Effector memory CD4-positive, alpha-beta T cell (primary cell): ENCODE data around the gene IL1R2.
"Not testable (repeated sequence)": the region's sequence is repeated elsewhere in the genome, so short reads cannot be mapped to it uniquely, and the experiment has no call there.

Experiments used
- DNase-seq, 3 donors: peaks; one replicate each; pipeline ENCODE4 v3.0.0-alpha.2; 2020
- H3K27ac ChIP-seq: 2 replicates; pipeline ENCODE4 v1.7.0; 2013; ENCODE audit warnings: mild to moderate bottlenecking, low read length, moderate library complexity; ENCODE audit not compliant: insufficient read depth, poor library complexity, severe bottlenecking
- H3K27me3 ChIP-seq: replicated peaks from 2 replicates; pipeline ENCODE4 v1.7.0; 2013; ENCODE audit warnings: mild to moderate bottlenecking, low read length; ENCODE audit not compliant: insufficient read depth, control insufficient read depth, poor library complexity, severe bottlenecking
- H3K36me3 ChIP-seq: 2 replicates; pipeline ENCODE4 v1.7.0; 2013; ENCODE audit warnings: mild to moderate bottlenecking, low read length, moderate library complexity; ENCODE audit not compliant: control insufficient read depth, insufficient read depth
- H3K4me1 ChIP-seq: 2 replicates; pipeline ENCODE4 v1.7.0; 2013; ENCODE audit warnings: low read length, mild to moderate bottlenecking; ENCODE audit not compliant: control insufficient read depth, insufficient read depth, poor library complexity, severe bottlenecking
- H3K4me3 ChIP-seq: 2 replicates; pipeline ENCODE4 v1.7.0; 2013; ENCODE audit warnings: low read length, low read depth, mild to moderate bottlenecking; ENCODE audit not compliant: insufficient read depth, poor library complexity, severe bottlenecking
- H3K9me3 ChIP-seq: 2 replicates; pipeline ENCODE4 v1.7.0; 2013; ENCODE audit warnings: mild to moderate bottlenecking, low read length, moderate library complexity; ENCODE audit not compliant: control insufficient read depth

IL1R2 gene

DNA sequence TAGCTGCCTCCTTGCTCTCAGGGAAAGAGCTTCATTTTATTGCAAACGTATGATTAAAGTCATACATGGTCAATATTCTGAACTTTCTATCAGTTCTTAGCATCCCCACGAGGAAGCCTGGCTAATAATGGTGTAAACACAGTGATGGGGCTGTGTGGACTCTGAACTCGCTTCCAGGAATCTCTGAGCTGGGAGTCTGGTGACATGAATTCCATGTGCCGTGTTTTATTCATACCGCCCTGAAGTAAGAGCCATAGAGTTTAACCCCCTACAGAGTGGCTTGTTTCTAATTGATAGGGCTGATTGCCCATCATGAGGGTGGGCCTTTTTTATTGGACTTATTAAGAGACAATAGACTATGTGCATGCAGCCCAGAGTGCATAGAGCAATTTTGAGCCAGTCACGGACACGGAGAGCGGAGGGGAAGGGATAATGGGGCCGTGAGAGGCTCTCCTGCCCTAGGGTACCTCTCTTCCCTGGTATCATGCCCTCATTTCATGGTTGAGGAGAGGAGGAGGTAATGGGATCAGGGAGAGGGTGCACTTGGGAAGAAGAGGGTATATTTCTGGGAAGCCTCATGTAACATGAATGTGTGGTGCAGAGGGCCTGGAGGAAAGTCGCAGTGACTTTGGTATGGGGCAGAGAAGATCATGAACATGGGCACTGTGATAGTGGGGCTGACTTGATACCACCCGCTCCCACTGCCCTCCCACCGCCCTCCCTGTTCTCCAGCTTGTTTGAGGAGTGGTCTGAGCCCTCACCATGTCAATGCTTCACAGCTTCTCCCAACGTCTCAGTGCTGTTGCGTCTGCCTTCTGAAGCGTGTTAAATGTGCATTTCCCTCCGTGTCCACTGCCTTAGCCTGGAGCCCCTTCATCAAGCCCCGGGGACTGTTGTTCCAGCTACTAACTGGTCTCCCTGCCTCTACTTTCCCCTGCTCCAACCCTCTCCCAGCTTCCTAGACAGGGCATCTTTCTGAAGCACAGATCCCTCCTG lies 73.2 kb downstream of the IL1R2 start:
- no peak for DNase-seq
- Histone ChIP-seq H3K27ac (no peak overlapping the region), H3K4me3 (no peak overlapping the region), H3K9me3 (no peaks in the 10 kb centered on the region), H3K4me1 (no peaks in the 10 kb centered on the region), H3K27me3 (no peaks in the 10 kb centered on the region), H3K36me3 (no peaks in the 10 kb centered on the region)

DNA sequence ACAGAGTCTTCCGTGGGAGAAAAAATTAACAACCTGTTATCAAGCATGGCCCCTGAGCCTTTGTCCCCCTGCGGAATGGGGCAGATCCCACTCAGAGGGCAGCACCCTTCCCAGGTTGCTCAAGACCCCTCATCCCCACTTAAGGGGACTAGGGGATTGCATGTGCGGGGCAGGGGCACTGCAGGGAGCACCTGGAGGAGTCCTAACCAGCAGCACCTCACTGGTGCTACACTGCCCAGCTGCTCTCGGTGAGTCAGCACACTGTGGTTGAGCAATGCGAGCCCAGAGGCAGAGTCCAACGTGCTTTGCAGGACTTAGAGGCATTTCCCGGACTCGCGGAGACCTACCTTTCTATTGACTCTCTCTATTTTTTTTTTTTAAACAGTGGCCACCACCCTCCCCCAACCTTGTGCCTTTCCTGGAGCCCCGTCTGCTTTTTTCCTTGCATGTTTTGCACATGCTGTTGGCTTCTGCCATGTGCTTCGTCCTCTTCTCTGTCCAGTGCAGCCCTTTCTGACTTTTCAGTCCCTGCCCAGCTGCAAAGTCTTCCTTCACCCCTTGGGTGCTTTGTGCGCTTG lies 74.0 kb downstream of the IL1R2 start:
- no peaks in the 10 kb centered on the region for H3K36me3 ChIP-seq
- H3K9me3 ChIP-seq = no peaks in the 10 kb centered on the region
- no peaks in the 10 kb centered on the region for H3K27me3 ChIP-seq
- H3K4me3 ChIP-seq = no peak overlapping the region
- no peaks in the 10 kb centered on the region for H3K4me1 ChIP-seq
- H3K27ac ChIP-seq = no peak overlapping the region
- DNase-seq = no peak

DNA sequence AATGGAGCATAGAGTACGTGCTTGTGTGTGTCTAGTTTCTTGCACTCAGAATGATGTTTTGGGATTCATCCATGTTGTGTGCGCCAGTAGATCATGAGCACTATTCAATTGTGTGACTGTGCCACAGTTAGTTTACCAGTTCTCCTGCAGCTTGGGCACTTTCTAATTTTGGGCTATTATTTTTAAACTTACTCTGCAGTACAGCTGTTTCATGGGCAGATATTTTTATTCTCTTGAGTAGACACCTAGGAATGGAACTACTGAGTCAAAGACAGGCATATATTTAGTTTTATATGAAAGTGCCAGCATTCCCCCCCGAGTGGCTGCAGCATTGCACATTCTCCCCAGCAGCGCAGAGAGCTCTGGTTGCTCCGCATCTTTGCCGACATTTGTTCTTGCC lies 74.8 kb downstream of the IL1R2 start:
- H3K27ac ChIP-seq = no peak overlapping the region
- no peak overlapping the region for H3K4me3 ChIP-seq
- no peaks in the 10 kb centered on the region for H3K36me3 ChIP-seq
- H3K27me3 ChIP-seq = no peaks in the 10 kb centered on the region
- no peak for DNase-seq
- H3K4me1 ChIP-seq = no peaks in the 10 kb centered on the region
- H3K9me3 ChIP-seq = no peaks in the 10 kb centered on the region

DNA sequence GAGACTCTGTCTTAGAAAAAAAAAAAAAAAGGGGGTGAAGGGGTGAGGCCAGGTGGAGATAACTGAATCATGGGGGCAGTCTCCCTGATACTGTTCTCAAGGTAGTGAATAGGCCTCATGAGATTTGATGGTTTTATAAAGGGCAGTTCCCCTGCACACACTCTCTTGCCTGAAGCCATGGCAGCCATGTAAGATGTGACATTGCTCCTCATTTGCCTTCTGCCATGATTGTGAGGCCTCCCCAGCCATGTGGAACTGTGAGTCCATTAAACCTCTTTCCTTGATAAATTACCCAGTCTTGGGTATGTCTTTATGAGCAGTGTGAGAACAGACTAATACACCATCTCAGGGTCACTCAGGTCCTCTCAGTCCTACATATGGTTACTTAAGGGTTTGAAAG lies 76.4 kb downstream of the IL1R2 start:
- not testable (repeated sequence) for H3K9me3 ChIP-seq, H3K4me3 ChIP-seq, DNase-seq, H3K36me3 ChIP-seq, H3K27me3 ChIP-seq, H3K27ac ChIP-seq, H3K4me1 ChIP-seq

DNA sequence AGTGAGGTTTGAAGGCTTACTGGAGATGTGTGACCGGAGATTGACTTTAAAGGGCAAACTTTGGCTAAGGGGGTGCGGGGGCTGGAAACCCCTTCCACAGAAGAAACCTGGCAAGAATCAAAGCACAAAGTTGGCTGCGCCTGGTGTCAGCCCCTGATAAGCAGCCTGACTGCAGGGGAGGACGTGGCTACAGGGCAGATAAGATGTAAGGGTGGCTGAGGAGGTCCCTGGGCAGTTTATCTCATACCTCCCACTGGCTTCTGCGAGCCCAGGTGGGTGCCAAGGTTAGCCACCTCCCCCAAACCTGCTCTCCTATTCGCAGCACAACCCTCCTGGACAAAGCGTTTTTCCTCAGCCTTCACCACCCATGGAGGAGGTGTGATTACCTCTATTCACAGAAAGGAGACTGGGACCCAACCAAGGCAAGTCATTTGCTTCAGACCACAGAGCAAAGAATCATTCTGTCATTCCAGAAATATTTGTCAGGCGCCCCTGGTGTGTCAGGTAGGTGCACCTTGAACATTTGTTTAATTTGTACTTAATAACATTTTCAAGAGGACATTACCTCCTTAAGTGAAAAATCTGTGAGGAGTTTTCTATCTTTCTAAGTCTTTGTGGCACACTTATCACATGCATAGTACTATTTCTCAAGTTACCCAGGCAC lies 77.7 kb downstream of the IL1R2 start:
- Histone ChIP-seq H3K27ac (no peak overlapping the region), H3K4me1 (no peaks in the 10 kb centered on the region), H3K36me3 (no peaks in the 10 kb centered on the region), H3K27me3 (no peaks in the 10 kb centered on the region), H3K4me3 (no peak overlapping the region), H3K9me3 (no peaks in the 10 kb centered on the region)
- no peak for DNase-seq

DNA sequence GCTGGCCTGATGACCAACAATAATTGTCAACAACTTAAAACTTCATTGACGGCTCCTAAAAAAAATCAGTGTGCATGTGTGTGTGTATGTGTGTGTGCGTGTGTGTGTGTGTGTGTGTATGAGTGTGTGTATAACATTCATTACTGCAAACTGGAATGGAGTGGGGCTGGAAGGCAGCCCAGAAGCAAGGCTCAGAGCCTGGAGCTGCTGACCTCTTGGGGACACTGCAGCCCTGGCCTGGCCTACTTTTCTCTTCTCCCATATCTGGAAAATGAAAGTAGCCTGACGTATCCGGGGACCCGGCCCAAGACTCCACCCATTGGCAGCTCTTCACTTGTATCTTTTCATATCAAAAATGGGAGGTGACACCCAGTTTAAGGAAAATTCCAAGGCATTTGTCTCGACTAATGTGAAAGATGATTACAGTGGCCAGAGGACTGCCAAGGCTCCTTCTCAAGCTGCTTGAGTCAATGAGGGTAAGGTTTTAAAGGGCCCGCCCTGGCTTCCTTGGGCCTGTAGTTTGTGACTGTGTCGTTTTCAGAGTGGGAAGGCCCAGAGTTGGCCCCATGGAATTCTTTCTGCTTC lies 78.4 kb downstream of the IL1R2 start:
- H3K27me3 ChIP-seq = no peaks in the 10 kb centered on the region
- no peak for DNase-seq
- no peaks in the 10 kb centered on the region for H3K36me3 ChIP-seq
- no peak overlapping the region for H3K27ac ChIP-seq
- no peak overlapping the region for H3K4me3 ChIP-seq
- H3K9me3 ChIP-seq = no peaks in the 10 kb centered on the region
- H3K4me1 ChIP-seq = no peaks in the 10 kb centered on the region

DNA sequence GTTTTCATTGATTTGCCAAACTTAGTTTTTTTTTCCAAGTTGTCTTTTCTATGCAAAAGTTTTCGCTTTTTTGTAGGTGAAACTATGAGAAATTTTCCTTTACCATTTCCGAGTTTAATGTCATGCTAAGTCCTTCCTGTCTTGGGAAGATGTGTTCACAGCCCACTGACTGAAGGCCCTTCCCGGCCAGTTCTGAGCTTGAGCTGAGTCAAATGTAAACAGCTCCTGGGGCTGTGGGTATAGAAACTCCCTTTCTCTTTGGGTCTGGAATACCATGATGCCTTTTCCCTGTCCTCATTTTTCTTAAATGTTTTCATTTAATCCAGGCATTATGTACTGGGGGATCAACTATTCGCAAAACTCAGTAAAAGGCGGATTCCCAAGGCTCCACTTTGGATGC lies 81.0 kb downstream of the IL1R2 start:
- no peaks in the 10 kb centered on the region for H3K27me3 ChIP-seq
- no peaks in the 10 kb centered on the region for H3K4me1 ChIP-seq
- H3K36me3 ChIP-seq = no peaks in the 10 kb centered on the region
- no peak overlapping the region for H3K27ac ChIP-seq
- no peaks in the 10 kb centered on the region for H3K9me3 ChIP-seq
- no peak for DNase-seq
- H3K4me3 ChIP-seq = no peak overlapping the region

DNA sequence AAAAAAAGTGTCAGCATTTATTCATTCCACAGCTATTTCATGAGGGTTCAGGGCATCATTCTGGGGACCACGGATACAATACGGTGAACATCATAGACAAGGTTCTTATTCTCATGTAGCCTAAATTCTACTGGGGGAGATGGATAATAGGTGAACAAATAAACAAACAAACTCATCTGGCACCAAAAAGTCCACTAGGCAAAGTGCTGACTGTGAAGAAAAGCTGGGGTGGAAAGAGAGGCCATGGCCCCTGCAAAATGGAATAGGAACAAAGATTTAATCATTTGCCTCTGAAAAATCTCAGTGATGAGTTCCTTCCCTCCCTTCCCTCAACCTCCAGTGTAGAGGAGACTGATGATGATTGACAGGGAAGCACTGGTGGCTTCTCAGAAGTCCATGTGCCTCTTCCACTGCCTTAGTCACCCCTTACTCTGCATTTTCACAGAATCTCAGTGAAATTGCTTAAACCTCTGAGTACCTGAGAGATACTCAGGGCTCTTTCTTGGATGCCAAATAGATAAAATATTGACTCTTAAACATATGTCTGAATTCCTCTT lies 81.5 kb downstream of the IL1R2 start:
- H3K4me1 ChIP-seq = no peaks in the 10 kb centered on the region
- H3K9me3 ChIP-seq = no peaks in the 10 kb centered on the region
- no peaks in the 10 kb centered on the region for H3K27me3 ChIP-seq
- DNase-seq = no peak
- no peak overlapping the region for H3K27ac ChIP-seq
- no peak overlapping the region for H3K4me3 ChIP-seq
- no peaks in the 10 kb centered on the region for H3K36me3 ChIP-seq

DNA sequence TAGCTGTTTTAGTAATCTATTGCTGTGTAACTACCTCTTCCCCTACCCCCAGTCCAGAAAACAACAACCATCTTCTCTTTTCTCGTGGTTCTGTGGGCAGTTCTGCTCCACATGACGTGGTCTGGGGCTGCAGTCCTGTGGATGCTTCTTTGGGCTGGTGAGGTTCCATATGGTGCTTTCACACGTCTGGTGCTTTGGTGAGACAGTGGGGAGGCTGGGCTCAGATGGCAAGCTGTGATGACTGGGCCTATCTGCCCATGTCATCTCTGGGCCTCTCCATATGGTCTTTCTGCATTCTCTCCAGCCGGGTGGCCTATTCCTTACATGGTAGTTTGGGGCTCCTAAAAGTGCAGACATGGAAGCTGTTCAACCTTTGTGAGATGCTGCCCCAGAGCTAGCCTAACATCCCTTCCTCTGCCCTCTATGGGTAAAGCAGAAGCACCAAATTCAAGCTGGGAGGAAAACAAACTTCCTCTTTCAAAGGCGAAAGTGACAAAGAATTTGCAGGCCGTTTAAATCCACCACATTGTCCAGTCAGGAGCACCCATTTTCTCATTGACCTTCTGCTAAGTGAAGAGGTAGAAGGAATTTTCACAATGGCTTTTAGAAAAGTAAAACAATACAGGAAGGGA lies 82.5 kb downstream of the IL1R2 start:
- no peak overlapping the region for H3K27ac ChIP-seq
- no peaks in the 10 kb centered on the region for H3K36me3 ChIP-seq
- no peaks in the 10 kb centered on the region for H3K9me3 ChIP-seq
- H3K4me1 ChIP-seq = no peaks in the 10 kb centered on the region
- no peak overlapping the region for H3K4me3 ChIP-seq
- H3K27me3 ChIP-seq = no peaks in the 10 kb centered on the region
- DNase-seq = no peak
